ENCODE measurements around the gene PTGR2.
"Not testable (repeated sequence)": the region's sequence is repeated elsewhere in the genome, so short reads cannot be mapped to it uniquely, and the experiment has no call there.

PTGR2 gene

DNA sequence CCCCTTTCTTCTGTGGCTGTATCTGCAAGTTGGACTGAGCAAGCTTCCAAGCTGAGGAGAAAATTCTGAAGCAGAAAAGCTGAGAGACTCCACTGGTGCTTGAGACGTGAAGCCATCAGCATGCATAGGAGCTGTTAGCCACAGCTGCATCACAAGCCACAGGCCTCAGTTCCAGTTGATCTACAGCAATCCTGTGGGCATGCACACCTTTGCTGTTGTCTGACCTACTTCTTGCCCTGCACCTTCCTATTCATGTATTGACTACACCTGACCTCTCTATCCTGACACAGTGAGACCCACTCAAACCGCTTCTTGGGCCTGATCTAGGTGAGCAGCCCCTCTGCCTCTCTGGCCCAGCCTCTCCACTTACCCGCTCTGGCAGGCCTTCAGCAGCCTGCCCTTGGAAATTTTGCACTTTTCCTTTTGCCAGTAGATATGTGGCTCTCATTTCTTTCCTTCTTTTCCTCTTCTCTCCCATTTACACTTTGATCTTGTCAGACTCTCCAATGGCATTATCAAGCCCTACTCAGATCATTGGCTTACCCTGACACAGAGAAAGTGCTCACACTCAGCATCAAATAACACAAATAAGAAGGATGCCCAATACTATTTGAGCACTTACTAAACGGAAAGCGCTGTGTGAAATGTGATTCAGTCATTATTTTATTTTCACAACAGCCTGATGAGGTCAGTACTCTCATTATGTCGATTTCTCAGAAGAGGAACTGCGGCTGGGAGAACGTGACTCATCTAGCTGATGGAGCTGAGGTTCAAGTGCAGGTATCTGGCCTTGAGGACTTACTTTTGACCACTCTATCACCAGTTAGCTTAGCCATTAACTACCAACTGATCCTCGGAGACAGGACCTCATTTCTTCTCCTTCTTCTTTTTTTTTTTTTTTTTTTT, 21.9 kb upstream of the PTGR2 start:
- Histone ChIP-seq H3K4me1 (0 out of 2 replicates have a peak, but pooled peaks cover 4% of the 10 kb centered on the region), H3K9ac (no peak overlapping the region), H3K36me3 (no peaks in the 10 kb centered on the region), H4K20me1 (no peaks in the 10 kb centered on the region), H3K27ac (no peak overlapping the region), H3K27me3 (no peaks in the 10 kb centered on the region), H3K4me2 (no peak overlapping the region), H3K4me3 (no peak overlapping the region), H3K9me3 (no peaks in the 10 kb centered on the region)
- TF ChIP-seq Cebpa-rat (IDR thresholded peaks at IDR 0.05), result no peak

DNA sequence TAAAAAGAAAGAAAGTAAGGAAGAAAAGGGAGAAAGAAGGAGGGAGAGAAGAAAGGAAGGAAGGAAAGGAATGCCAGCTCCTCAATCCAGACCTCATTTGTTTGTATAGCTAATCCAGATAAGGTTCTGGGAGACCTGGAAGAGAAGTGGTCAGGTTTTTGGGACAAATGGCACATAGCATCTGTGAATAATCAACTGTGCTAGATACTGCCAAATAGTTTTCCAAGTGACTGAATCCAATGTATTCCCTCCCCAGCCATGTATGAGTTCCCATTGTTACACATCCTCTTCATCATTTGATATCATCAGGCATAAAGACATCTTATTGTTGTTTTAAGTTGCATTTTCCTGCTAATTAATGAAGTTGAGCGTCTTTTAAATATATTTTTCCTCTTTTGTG, 18.6 kb upstream of the PTGR2 start:
- no peaks in the 10 kb centered on the region for H3K36me3 ChIP-seq
- no peaks in the 10 kb centered on the region for H3K4me1 ChIP-seq
- TF ChIP-seq Cebpa-rat (IDR thresholded peaks at IDR 0.05), result no peak
- no peaks in the 10 kb centered on the region for H4K20me1 ChIP-seq
- H3K9me3 ChIP-seq, result no peaks in the 10 kb centered on the region
- H3K4me2 ChIP-seq, result no peak overlapping the region
- no peak overlapping the region for H3K9ac ChIP-seq
- no peak overlapping the region for H3K4me3 ChIP-seq
- H3K27ac ChIP-seq, result no peak overlapping the region
- H3K27me3 ChIP-seq, result no peaks in the 10 kb centered on the region

DNA sequence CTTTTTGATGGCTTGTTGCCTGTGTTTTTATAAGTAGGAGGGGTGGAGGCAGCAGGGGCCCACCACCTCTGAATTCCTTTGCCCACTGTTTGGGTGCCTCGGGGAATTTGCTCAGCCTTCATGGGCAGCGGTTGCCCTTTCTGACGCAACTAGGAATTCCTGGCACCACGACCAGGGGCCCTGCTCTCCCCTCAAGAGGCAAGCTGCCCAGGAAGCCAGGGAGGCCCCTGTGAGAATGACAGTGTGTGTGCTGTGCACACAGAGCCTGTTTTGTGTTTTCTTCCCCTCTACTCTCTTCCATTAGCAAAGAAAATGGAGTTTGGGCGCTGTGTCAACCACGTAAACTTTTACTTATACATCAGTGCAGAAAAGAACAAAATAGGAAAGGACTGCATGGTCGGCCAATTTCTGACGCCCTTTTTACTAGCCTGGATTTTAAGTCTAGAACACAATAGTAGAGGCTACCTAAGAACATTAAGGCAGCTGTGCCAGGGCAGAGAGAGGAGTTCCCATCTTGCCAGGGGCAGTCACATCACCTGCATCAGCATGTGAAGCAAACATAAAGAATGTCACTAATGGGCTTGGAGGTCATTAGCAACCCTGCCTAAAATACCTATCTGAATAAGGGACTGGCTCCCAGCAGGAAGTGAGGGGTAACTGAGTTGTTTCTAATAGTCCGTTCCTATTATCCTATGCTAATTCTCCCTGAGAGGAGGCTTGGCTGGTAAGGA, 17.9 kb upstream of the PTGR2 start:
- Histone ChIP-seq H4K20me1 (no peaks in the 10 kb centered on the region), H3K27ac (no peak overlapping the region), H3K36me3 (no peaks in the 10 kb centered on the region), H3K9ac (no peak overlapping the region), H3K4me3 (no peak overlapping the region), H3K4me2 (no peak overlapping the region), H3K9me3 (no peaks in the 10 kb centered on the region), H3K27me3 (no peaks in the 10 kb centered on the region), H3K4me1 (no peaks in the 10 kb centered on the region)
- no peak for TF ChIP-seq Cebpa-rat (IDR thresholded peaks at IDR 0.05)

DNA sequence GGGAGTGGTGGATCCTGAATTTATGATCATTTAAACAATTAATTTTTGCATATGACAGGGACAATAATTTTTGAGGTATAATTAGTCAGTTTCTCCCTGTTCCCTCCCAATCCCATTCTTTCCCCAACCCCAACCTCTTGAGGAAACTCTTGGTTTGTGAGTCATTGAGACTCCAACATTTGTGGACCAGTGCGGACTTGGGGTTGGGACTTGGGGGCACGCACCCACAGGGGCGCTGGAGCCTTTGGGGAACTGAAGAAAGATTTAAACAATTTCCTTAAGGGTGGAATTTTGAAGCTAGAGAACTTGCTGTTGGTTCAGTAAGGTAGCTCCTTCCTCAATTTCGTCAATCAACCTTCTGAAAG, 17.4 kb upstream of the PTGR2 start:
- Histone ChIP-seq H3K27ac (no peak overlapping the region), H3K9ac (no peak overlapping the region)

DNA sequence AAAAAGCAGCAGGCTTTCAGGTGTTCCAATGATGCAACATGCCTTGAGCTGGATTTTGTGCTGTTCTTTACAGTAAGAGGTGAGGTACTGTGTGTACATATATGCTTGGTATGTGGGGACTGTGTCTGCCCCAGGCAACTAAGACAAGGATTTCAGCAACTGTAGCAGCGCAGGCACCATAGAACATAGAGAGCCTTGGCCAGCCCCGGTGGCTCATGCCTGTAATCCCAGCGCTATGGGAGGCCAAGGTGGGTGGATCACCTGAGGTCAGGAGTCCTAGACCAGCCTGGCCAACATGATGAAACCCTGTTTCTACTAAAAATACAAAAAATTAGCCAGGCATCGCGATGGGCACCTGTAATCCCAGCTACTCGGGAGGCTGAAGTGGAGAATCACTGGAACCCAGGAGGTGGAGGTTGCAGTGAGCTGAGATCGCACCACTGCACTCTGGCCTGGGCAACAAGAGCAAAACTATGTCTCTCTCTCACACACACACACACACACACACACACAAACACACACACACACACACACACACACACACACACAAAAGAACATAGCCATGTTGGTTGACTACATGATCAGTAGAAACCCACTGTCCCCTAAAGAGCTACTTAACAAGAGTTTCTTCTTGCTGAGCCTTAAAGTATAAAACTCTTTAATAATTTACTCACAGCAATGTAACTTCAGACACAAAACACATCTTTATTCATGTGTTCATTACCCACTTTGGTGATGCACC, 13.2 kb upstream of the PTGR2 start:
- H3K4me2 ChIP-seq, H3K27ac ChIP-seq, H4K20me1 ChIP-seq, H3K4me1 ChIP-seq, H3K9ac ChIP-seq, H3K36me3 ChIP-seq, H3K27me3 ChIP-seq, H3K9me3 ChIP-seq, H3K4me3 ChIP-seq: not testable (repeated sequence)

More for the DNA sequence above, 17.4 kb upstream of the PTGR2 start:
- Histone ChIP-seq H3K36me3 (no peaks in the 10 kb centered on the region), H3K9me3 (no peaks in the 10 kb centered on the region), H3K4me3 (no peak overlapping the region), H3K27me3 (no peaks in the 10 kb centered on the region), H3K4me1 (no peaks in the 10 kb centered on the region), H3K4me2 (no peak overlapping the region), H4K20me1 (no peaks in the 10 kb centered on the region)
- no peak for TF ChIP-seq Cebpa-rat (IDR thresholded peaks at IDR 0.05)

DNA sequence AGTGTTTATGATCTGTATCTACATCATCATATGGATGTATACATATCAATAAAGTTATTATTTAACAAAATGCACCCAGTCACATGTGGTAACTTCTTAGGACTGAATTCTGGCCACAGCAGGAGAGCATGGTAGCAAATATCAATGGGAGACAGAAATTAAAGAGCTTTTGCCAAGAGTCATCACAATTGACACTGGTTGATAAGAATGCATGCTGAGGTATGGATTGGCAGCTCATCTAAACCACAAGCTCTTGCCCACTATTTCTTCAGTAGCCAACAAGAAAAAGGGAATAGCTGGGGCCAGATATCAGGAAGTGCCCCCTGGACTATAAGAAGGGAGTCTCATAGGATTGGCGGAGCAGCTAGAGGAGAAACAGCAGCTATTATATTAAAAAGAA, 9.4 kb upstream of the PTGR2 start:
- Histone ChIP-seq H3K27ac (no peak overlapping the region), H4K20me1 (no peaks in the 10 kb centered on the region), H3K36me3 (no peaks in the 10 kb centered on the region), H3K4me3 (no peak overlapping the region), H3K27me3 (no peaks in the 10 kb centered on the region), H3K4me2 (no peak overlapping the region), H3K4me1 (no peaks in the 10 kb centered on the region), H3K9ac (no peak overlapping the region), H3K9me3 (0 out of 2 replicates have a peak, but pooled peaks cover 5% of the 10 kb centered on the region)
- no peak for TF ChIP-seq Cebpa-rat (IDR thresholded peaks at IDR 0.05)

DNA sequence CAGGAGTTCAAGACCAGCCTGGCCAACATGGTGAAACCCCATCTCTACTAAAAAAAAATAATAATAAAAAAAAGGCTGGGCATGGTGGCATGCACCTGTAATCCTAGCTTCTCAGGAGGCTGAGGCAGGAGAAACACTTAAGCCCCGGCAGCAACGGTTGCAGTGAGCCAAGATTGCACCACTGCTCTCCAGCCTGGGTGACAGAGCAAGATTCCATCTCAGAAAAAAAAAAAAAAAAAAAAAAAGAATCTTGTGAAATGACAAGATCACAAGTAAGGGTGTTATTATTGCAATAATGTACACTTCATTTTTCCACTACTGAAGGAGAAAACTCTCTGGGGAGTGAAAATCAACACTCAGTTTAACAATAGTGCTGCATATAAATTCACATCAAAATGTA, 8.8 kb upstream of the PTGR2 start:
- H3K27me3 ChIP-seq, result no peaks in the 10 kb centered on the region
- 0 out of 2 replicates have a peak, but pooled peaks cover 5% of the 10 kb centered on the region for H3K9me3 ChIP-seq
- no peak overlapping the region for H3K4me2 ChIP-seq
- H3K4me1 ChIP-seq, result no peaks in the 10 kb centered on the region
- no peak for TF ChIP-seq Cebpa-rat (IDR thresholded peaks at IDR 0.05)
- H3K36me3 ChIP-seq, result no peaks in the 10 kb centered on the region
- H3K27ac ChIP-seq, result no peak overlapping the region
- H3K4me3 ChIP-seq, result no peak overlapping the region
- no peak overlapping the region for H3K9ac ChIP-seq
- H4K20me1 ChIP-seq, result no peaks in the 10 kb centered on the region

DNA sequence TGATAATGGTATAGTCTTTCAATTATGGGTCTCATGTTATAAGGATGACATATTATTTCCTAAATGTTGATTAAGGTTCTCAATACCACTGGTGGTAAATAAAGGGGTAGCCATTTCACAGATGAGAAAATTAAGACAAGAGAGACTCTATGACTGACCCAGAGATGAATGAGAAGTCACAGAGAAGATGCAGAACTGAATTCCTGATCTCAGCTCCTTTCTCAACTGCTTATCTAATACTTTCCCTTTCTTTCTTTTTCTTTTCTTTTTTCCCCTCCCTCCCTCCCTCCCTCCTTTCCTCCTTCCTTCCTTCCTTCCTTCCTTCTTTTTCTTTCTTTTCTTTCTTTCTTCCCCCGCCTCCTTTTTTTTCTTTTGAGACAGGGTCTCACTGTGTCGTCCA, 8.3 kb upstream of the PTGR2 start:
- Histone ChIP-seq H3K4me1 (no peaks in the 10 kb centered on the region), H3K36me3 (no peaks in the 10 kb centered on the region), H3K27me3 (no peaks in the 10 kb centered on the region), H3K9me3 (0 out of 2 replicates have a peak, but pooled peaks cover 5% of the 10 kb centered on the region), H3K4me3 (no peak overlapping the region), H3K9ac (no peak overlapping the region), H3K27ac (no peak overlapping the region), H4K20me1 (no peaks in the 10 kb centered on the region), H3K4me2 (no peak overlapping the region)
- no peak for TF ChIP-seq Cebpa-rat (IDR thresholded peaks at IDR 0.05)

DNA sequence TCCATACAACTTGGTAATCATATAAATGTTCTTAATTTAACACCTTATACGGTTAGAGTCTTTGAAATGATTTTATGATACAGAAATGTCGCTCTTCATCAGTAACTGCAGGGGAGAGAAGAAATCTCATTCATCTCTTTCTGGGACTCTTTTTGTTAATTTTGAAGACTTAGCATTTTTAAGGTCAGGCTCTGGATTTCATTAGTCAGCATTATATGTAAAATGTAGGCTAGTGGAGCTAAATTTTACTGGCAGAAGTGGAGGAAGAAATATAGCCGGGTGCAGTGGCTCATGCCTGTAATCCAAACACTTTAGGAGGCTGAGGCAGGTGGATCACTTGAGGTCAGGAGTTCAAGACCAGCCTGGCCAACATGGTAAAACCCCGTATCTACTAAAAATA, 4.7 kb upstream of the PTGR2 start:
- H3K4me3 ChIP-seq, result no peak overlapping the region
- no peak for TF ChIP-seq Cebpa-rat (IDR thresholded peaks at IDR 0.05)

More for the DNA sequence above, 4.7 kb upstream of the PTGR2 start:
- Histone ChIP-seq H3K4me1 (peaks cover 6% of the 10 kb centered on the region), H3K27ac (no peak overlapping the region), H3K36me3 (no peaks in the 10 kb centered on the region), H3K4me2 (no peak overlapping the region), H3K9me3 (0 out of 2 replicates have a peak, but pooled peaks cover 5% of the 10 kb centered on the region), H3K9ac (no peak overlapping the region), H3K27me3 (no peaks in the 10 kb centered on the region; the same call in 1 of the 2 replicates), H4K20me1 (no peaks in the 10 kb centered on the region)
